ENCODE results near the gene MCF2L2.

GRCh38 chr3:183449791-183450190 lies 21.4 kb upstream of the MCF2L2 start:
- TF ChIP-seq CTCF (IDR thresholded peaks at IDR 0.05) (no peak), EZH2 (IDR thresholded peaks at IDR 0.05; ENCODE audit: borderline replicate concordance, insufficient read depth, low read depth, low read length, poor library complexity, severe bottlenecking) (no peak)

All from B cell (primary cell).